ENCODE results near the gene TPSAB1.

DNA sequence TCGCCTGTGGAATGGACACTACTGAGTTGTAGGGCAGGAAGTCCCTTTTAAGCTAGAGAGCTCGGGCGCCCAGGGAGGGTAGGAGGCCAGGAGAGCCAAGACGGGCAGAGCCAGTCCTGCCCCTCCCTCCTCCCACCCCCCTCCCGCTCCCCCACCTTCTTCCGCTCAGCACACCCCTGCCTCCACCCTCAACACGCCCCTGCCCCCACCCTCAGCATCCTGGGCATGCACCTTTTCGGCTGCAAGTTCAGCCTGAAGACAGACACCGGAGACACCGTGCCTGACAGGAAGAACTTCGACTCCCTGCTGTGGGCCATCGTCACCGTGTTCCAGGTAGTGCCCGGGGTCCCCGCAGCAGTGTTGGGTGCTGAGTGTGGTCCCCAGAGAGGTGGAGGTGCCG, 33.7 kb upstream of the TPSAB1 start:
- TF ChIP-seq, protein P1, sequence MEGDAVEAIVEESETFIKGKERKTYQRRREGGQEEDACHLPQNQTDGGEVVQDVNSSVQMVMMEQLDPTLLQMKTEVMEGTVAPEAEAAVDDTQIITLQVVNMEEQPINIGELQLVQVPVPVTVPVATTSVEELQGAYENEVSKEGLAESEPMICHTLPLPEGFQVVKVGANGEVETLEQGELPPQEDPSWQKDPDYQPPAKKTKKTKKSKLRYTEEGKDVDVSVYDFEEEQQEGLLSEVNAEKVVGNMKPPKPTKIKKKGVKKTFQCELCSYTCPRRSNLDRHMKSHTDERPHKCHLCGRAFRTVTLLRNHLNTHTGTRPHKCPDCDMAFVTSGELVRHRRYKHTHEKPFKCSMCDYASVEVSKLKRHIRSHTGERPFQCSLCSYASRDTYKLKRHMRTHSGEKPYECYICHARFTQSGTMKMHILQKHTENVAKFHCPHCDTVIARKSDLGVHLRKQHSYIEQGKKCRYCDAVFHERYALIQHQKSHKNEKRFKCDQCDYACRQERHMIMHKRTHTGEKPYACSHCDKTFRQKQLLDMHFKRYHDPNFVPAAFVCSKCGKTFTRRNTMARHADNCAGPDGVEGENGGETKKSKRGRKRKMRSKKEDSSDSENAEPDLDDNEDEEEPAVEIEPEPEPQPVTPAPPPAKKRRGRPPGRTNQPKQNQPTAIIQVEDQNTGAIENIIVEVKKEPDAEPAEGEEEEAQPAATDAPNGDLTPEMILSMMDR (conservative IDR thresholded peaks at IDR 0.05 in 1 of 2, IDR thresholded peaks at IDR 0.05 in 1 of 2; ENCODE audit: extremely low read depth in 1 of 2, insufficient read depth in 1 of 2, low read depth in 1 of 2, low read length in 2 of 2), result no peak
- no peak for TF ChIP-seq EZH2 (IDR thresholded peaks at IDR 0.05; ENCODE audit: borderline replicate concordance, low read length)

Measured in mammary epithelial cell (primary cell).